Colonic mucosa (tissue), 4 donors: ENCODE measurements around the gene TNK1. TPM values are rescaled to one million over a fixed set of nuclear protein-coding genes. Genes with fewer than 3 reads are reported as not detected.
A peak's percentile ranks its signal among the peaks of the same experiment; 100 is the strongest.

Experiments used
- DNase-seq: peaks from one replicate; pipeline ENCODE4 v3.0.0-alpha.2; 2020
- H3K27ac ChIP-seq: fragments of 200-600 bp; one replicate; pipeline ENCODE4 v1.8.0; 2021
- H3K27me3 ChIP-seq: fragments of 200-600 bp; one replicate; pipeline ENCODE4 v1.8.0; 2021
- H3K36me3 ChIP-seq: fragments of 200-600 bp; one replicate; pipeline ENCODE4 v1.8.0; 2021
- H3K4me1 ChIP-seq: fragments of 200-600 bp; one replicate; pipeline ENCODE4 v1.8.0; 2021; ENCODE audit warnings: mild to moderate bottlenecking
- H3K4me3 ChIP-seq: fragments of 200-600 bp; one replicate; pipeline ENCODE4 v1.8.0; 2021
- H3K9ac ChIP-seq, 2 donors: one replicate each; pipeline ENCODE4 v1.7.0; 2013; ENCODE audit warnings: control low read depth in 2 of 2, low read depth in 2 of 2, low read length in 2 of 2
- H3K9me3 ChIP-seq: fragments of 200-600 bp; one replicate; pipeline ENCODE4 v1.8.0; 2021
- intact Hi-C: fragments of 100-400 bp; cut with DNase I; formaldehyde crosslinking; loops from one replicate; pipeline ENCODE4 v1.14.1; 2022
- total RNA-seq, 2 donors: library from RNA; stranded (reverse); fragmentation: NEBNext Ultra II Directional in 1 of 2; extraction: Animal tissue kit (Norgen Biotek cat#: 25700) in 1 of 2; gene quantifications; one replicate each; pipeline ENCODE4 v1.2.1, GENCODE V29; 2021
- TF ChIP-seq, protein P1 (sequence below): fragments of 200-600 bp; IDR thresholded peaks from one replicate; pipeline ENCODE4 v1.8.0; 2022; ENCODE audit warnings: antibody characterized with exemption, mild to moderate bottlenecking
- donor health status: healthy.
- donor health status: DM: no; HTN: no; CAD: no.
- donor health status: DM: no; HTN: no; CAD: no.

The TNK1 gene
- total RNA-seq, 2 donors from 2014 or later = 18.0 to 22.6 TPM

DNA sequence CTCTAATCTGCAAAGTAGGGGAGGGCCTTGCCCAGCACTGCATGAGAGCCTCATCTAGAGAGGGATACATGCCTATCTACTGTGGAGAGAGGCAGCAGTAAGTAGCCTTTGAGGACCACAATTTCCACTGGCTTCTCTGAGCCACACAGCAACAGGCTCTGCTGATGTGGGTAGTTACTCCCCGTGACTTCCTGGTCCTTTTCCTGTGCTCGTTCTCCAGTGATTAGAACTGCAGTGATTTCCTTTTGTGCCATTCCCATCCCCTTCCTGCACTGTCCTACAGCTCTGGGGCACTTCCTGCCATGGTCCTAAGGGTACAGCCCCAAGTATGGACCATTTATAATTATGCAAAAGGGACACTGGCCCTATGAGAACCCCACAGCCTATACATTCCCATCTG lies 10.4 kb downstream of the TNK1 start:
- no peaks in the 10 kb centered on the region for H3K9me3 ChIP-seq
- H3K27ac ChIP-seq = no peak overlapping the region
- no peak overlapping the region for H3K9ac ChIP-seq
- H3K36me3 ChIP-seq = peaks cover 7% of the 10 kb centered on the region
- no peak overlapping the region for H3K4me3 ChIP-seq
- DNase-seq = no peak
- intact Hi-C loops = no loop called here
- H3K27me3 ChIP-seq = no peaks in the 10 kb centered on the region
- TF ChIP-seq, protein P1, sequence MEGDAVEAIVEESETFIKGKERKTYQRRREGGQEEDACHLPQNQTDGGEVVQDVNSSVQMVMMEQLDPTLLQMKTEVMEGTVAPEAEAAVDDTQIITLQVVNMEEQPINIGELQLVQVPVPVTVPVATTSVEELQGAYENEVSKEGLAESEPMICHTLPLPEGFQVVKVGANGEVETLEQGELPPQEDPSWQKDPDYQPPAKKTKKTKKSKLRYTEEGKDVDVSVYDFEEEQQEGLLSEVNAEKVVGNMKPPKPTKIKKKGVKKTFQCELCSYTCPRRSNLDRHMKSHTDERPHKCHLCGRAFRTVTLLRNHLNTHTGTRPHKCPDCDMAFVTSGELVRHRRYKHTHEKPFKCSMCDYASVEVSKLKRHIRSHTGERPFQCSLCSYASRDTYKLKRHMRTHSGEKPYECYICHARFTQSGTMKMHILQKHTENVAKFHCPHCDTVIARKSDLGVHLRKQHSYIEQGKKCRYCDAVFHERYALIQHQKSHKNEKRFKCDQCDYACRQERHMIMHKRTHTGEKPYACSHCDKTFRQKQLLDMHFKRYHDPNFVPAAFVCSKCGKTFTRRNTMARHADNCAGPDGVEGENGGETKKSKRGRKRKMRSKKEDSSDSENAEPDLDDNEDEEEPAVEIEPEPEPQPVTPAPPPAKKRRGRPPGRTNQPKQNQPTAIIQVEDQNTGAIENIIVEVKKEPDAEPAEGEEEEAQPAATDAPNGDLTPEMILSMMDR = no peak
- H3K4me1 ChIP-seq = no peaks in the 10 kb centered on the region

GRCh38 chr17:7392696-7393612 lies 12.1 kb downstream of the TNK1 start:
- H3K27ac ChIP-seq = no peak overlapping the region
- peak overlapping the region; percentile 60 for H3K4me3 ChIP-seq
- intact Hi-C loops = no loop called here
- H3K36me3 ChIP-seq = peaks cover 7% of the 10 kb centered on the region
- no peaks in the 10 kb centered on the region for H3K27me3 ChIP-seq
- H3K4me1 ChIP-seq = no peaks in the 10 kb centered on the region
- H3K9ac ChIP-seq = peak overlapping the region in 1 of 2 donors; percentile 77
- DNase-seq = no peak
- H3K9me3 ChIP-seq = no peaks in the 10 kb centered on the region
- TF ChIP-seq, protein P1 = no peak

GRCh38 chr17:7393613-7394451 lies 12.9 kb downstream of the TNK1 start:
- TF ChIP-seq, protein P1 = no peak
- no peaks in the 10 kb centered on the region for H3K27me3 ChIP-seq
- H3K27ac ChIP-seq = peak overlapping the region; percentile 97
- peaks cover 6% of the 10 kb centered on the region for H3K36me3 ChIP-seq
- peak overlapping the region; percentile 60 for H3K4me3 ChIP-seq
- H3K4me1 ChIP-seq = no peaks in the 10 kb centered on the region
- peak overlapping the region; percentile 73 to 77 for H3K9ac ChIP-seq
- no peaks in the 10 kb centered on the region for H3K9me3 ChIP-seq
- intact Hi-C loops = no loop called here
- peak; percentile 43 for DNase-seq

DNA sequence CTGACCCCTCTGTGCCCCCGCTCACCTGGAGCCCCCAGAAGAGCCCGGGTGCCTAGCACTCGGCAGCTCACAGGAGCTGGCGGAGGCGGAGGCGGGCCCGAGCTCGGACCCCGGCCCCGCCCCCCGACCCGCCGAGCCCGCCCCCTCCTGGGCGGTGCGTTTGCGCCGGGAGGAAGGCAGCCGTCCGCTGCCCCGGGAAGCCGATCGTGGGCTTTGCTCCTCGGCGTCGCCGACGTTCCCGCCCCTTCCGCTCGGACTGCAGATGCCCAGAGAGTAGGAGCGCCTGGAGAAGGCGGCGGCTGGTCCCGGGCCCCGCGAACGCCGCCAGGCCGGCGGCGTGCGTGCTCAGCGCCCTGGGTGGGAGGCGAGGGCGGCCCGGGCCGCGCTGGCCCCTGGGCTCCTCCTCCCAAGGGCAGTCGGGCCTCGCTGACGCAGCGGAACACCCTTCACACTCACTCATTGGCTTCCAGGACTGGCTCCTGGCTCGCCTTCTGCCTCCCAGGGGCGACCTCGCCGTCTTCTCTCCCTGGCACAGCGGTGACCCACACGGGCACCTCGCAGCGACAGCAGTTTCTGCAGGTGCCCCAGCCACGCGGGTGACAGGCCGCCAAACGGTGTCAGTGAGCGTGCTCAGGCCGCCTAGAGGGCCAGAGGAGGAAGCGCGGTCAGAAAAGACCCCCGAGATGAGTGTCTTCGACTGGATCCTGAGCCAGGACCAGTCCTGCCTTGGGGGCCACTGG lies 13.7 kb downstream of the TNK1 start, which contains the start of gene PLSCR3:
TSS of gene PLSCR3 (minus strand) at position 74 of the 740 bp plus-strand sequence. CDS start 415 bp downstream, outside the sequence.
- H3K27ac ChIP-seq = peak within 1 kb of the TSS; percentile 97
- H3K9me3 ChIP-seq = no peaks in the 10 kb centered on the region
- H3K36me3 ChIP-seq = no peaks in the 10 kb centered on the region
- peak; percentile 90 for DNase-seq
- TF ChIP-seq, protein P1 = no peak
- H3K4me3 ChIP-seq = peak within 1 kb of the TSS; percentile 60
- intact Hi-C loops = no loop called here
- H3K27me3 ChIP-seq = no peaks in the 10 kb centered on the region
- H3K4me1 ChIP-seq = no peaks in the 10 kb centered on the region
- peak within 1 kb of the TSS; percentile 73 to 77 for H3K9ac ChIP-seq

DNA sequence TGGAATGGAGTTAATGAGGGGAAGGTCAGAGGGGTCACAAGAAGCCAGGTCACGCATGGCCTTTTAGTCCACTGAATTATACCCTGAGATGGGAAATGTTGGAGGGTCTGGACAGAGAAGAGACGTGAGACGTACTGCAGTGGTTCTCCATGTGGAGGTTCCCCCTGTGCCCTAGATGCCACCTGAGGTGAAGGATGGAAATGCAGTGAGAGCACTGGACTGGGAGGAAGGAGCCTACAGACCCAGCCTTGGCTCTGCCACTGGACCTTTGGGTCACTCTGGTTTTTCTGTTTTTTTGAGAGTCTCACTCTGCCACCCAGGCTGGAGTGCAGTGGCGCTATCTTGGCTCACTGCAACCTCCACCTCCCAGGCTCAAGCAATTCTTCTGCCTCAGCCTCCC lies 15.3 kb downstream of the TNK1 start:
- TF ChIP-seq, protein P1 = no peak
- no peak overlapping the region for H3K27ac ChIP-seq
- intact Hi-C loops = no loop called here
- H3K27me3 ChIP-seq = no peaks in the 10 kb centered on the region
- DNase-seq = no peak
- H3K36me3 ChIP-seq = no peaks in the 10 kb centered on the region
- no peak overlapping the region for H3K9ac ChIP-seq
- no peaks in the 10 kb centered on the region for H3K4me1 ChIP-seq
- no peak overlapping the region for H3K4me3 ChIP-seq
- no peaks in the 10 kb centered on the region for H3K9me3 ChIP-seq
